Activated B cell treated with CpG ODN at 0.5 μM for 24 hours (primary cell): ENCODE data around the gene IREB2. TPM values are rescaled to one million over a fixed set of nuclear protein-coding genes. Genes with fewer than 3 reads are reported as not detected.

Experiments
- total RNA-seq: library from RNA; stranded (reverse); gene quantifications from 2 replicates; pipeline ENCODE4 v1.2.3, GENCODE V29; 2022

Gene IREB2
- total RNA-seq, 1 donor from 2014 or later = 75.9 TPM

Other genes starting within 250 kb of the IREB2 start
- gene ACSBG1, start 203.7 kb upstream of the IREB2 start, total RNA-seq = 0.07 and 0.15 TPM in 2 replicates
- gene DNAJA4, start 173.7 kb upstream of the IREB2 start, total RNA-seq = 18.8 and 22.3 TPM in 2 replicates
- gene SKIC8, start 138.6 kb upstream of the IREB2 start, total RNA-seq = 43.2 and 46.0 TPM in 2 replicates
- not detected in 2 replicates for gene CRABP1, start 97.9 kb upstream of the IREB2 start, total RNA-seq
- 0.10 and 0.53 TPM in 2 replicates for gene HYKK, start 69.4 kb downstream of the IREB2 start, total RNA-seq
- 178 and 182 TPM in 2 replicates for gene PSMA4, start 102.2 kb downstream of the IREB2 start, total RNA-seq
- 1.3 TPM in 2 replicates for gene CHRNA5, start 127.3 kb downstream of the IREB2 start, total RNA-seq
- not detected in 2 replicates for gene CHRNA3, start 182.8 kb downstream of the IREB2 start, total RNA-seq
- gene CHRNB4, start 203.0 kb downstream of the IREB2 start, total RNA-seq = not detected in 2 replicates